ENCODE results near the gene TSPAN13. TPM values are rescaled to one million over a fixed set of nuclear protein-coding genes. Genes with fewer than 3 reads are reported as not detected.

Gene TSPAN13
- total and polyA plus RNA-seq, 2 donors = 10.5 to 51.9 TPM

- Histone ChIP-seq H3K4me3 (ENCODE audit: low read length in 2 of 2) (no peak overlapping the region), H3K9me3 (ENCODE audit: control insufficient read depth in 2 of 2, insufficient read depth in 1 of 2, low read length in 1 of 2) (no peaks in the 10 kb centered on the region), H3K4me1 (ENCODE audit: control insufficient read depth in 2 of 2, insufficient read depth in 2 of 2, low read length in 2 of 2) (no peaks in the 10 kb centered on the region), H3K27ac (ENCODE audit: low read depth in 1 of 2, low read length in 1 of 2) (no peak overlapping the region), H3K36me3 (ENCODE audit: control insufficient read depth in 2 of 2, insufficient read depth in 2 of 2, low read length in 1 of 2) (no peaks in the 10 kb centered on the region), H3K27me3 (ENCODE audit: control insufficient read depth in 2 of 2, insufficient read depth in 1 of 2, low read length in 1 of 2) (no peaks in the 10 kb centered on the region)
- 97% methylated on average over 1 of the region's 1 CpG for WGBS
- DNase-seq (ENCODE audit: low read depth in 6 of 9, low spot score in 9 of 9) = no peak
Measured at GRCh38 chr7:16719699-16720098, 33.9 kb upstream of the TSPAN13 start.

GRCh38 chr7:16721541-16721940 lies 32.0 kb upstream of the TSPAN13 start:
- Histone ChIP-seq H3K36me3 (ENCODE audit: control insufficient read depth in 2 of 2, insufficient read depth in 2 of 2, low read length in 1 of 2) (no peaks in the 10 kb centered on the region), H3K27ac (ENCODE audit: low read depth in 1 of 2, low read length in 1 of 2) (no peak overlapping the region), H3K4me3 (ENCODE audit: low read length in 2 of 2) (no peak overlapping the region), H3K9me3 (ENCODE audit: control insufficient read depth in 2 of 2, insufficient read depth in 1 of 2, low read length in 1 of 2) (no peaks in the 10 kb centered on the region), H3K4me1 (ENCODE audit: control insufficient read depth in 2 of 2, insufficient read depth in 2 of 2, low read length in 2 of 2) (no peaks in the 10 kb centered on the region), H3K27me3 (ENCODE audit: control insufficient read depth in 2 of 2, insufficient read depth in 1 of 2, low read length in 1 of 2) (no peaks in the 10 kb centered on the region)
- DNase-seq (ENCODE audit: low read depth in 6 of 9, low spot score in 9 of 9) = no peak
- 83% methylated on average over 4 of the region's 4 CpGs for WGBS

- Histone ChIP-seq H3K27ac (ENCODE audit: low read depth in 1 of 2, low read length in 1 of 2) (no peak overlapping the region), H3K4me1 (ENCODE audit: control insufficient read depth in 2 of 2, insufficient read depth in 2 of 2, low read length in 2 of 2) (no peaks in the 10 kb centered on the region), H3K27me3 (ENCODE audit: control insufficient read depth in 2 of 2, insufficient read depth in 1 of 2, low read length in 1 of 2) (no peaks in the 10 kb centered on the region), H3K4me3 (ENCODE audit: low read length in 2 of 2) (no peak overlapping the region), H3K9me3 (ENCODE audit: control insufficient read depth in 2 of 2, insufficient read depth in 1 of 2, low read length in 1 of 2) (no peaks in the 10 kb centered on the region), H3K36me3 (ENCODE audit: control insufficient read depth in 2 of 2, insufficient read depth in 2 of 2, low read length in 1 of 2) (no peaks in the 10 kb centered on the region)
- 97% methylated on average over 1 of the region's 1 CpG for WGBS
- no peak for DNase-seq (ENCODE audit: low read depth in 6 of 9, low spot score in 9 of 9)
Measured at GRCh38 chr7:16724344-16724743, 29.2 kb upstream of the TSPAN13 start.

DNA sequence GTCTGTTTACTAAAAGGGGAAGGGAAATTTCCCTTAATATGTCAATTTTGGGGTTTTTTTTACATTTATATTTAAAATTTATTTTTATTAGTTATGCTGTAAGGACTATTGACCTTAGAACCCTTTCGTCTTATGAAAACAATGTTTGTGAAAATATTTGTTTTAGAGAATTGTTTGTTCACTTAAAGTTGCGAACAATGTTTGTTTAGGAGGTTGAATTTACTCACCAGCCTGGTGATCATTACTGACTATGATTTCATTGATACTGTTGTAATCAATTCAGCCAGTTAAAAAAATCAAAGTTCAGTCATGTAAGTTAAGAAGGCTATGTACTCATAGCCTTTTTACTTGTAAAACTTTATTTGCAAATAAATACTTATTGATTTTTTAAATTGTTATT lies 27.4 kb upstream of the TSPAN13 start:
- WGBS = 99% methylated on average over 2 of the region's 2 CpGs
- Histone ChIP-seq H3K27me3 (ENCODE audit: control insufficient read depth in 2 of 2, insufficient read depth in 1 of 2, low read length in 1 of 2) (no peaks in the 10 kb centered on the region), H3K27ac (ENCODE audit: low read depth in 1 of 2, low read length in 1 of 2) (no peak overlapping the region), H3K36me3 (ENCODE audit: control insufficient read depth in 2 of 2, insufficient read depth in 2 of 2, low read length in 1 of 2) (no peaks in the 10 kb centered on the region), H3K4me1 (ENCODE audit: control insufficient read depth in 2 of 2, insufficient read depth in 2 of 2, low read length in 2 of 2) (no peaks in the 10 kb centered on the region), H3K4me3 (ENCODE audit: low read length in 2 of 2) (no peak overlapping the region), H3K9me3 (ENCODE audit: control insufficient read depth in 2 of 2, insufficient read depth in 1 of 2, low read length in 1 of 2) (no peaks in the 10 kb centered on the region)
- DNase-seq (ENCODE audit: low read depth in 6 of 9, low spot score in 9 of 9) = no peak

DNA sequence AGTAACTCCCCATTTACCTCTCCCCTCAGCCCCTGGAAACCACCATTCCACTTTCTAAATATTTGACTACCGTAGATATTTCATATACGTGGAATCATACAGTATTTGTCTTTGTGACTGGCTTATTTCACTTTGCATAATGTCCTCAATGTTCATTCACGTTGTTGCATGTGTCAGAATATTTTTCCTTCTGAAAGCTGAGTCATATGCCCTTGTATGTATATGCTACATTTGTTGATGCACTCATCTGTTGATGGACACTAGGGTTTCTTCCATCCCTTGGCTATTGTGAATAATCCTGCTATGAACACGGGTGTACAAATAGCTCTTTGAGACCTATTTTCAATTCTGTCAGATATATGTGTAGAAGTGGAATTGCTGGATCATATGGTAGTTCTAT lies 25.8 kb upstream of the TSPAN13 start:
- H3K9me3 ChIP-seq (ENCODE audit: control insufficient read depth in 2 of 2, insufficient read depth in 1 of 2, low read length in 1 of 2) = no peaks in the 10 kb centered on the region
- WGBS = over 99% methylated on average over 4 of the region's 4 CpGs
- H3K27me3 ChIP-seq (ENCODE audit: control insufficient read depth in 2 of 2, insufficient read depth in 1 of 2, low read length in 1 of 2) = no peaks in the 10 kb centered on the region
- no peak overlapping the region for H3K4me3 ChIP-seq (ENCODE audit: low read length in 2 of 2)
- no peaks in the 10 kb centered on the region for H3K36me3 ChIP-seq (ENCODE audit: control insufficient read depth in 2 of 2, insufficient read depth in 2 of 2, low read length in 1 of 2)
- H3K4me1 ChIP-seq (ENCODE audit: control insufficient read depth in 2 of 2, insufficient read depth in 2 of 2, low read length in 2 of 2) = no peaks in the 10 kb centered on the region
- no peak overlapping the region for H3K27ac ChIP-seq (ENCODE audit: low read depth in 1 of 2, low read length in 1 of 2)
- no peak for DNase-seq (ENCODE audit: low read depth in 6 of 9, low spot score in 9 of 9)

- DNase-seq (ENCODE audit: low read depth in 6 of 9, low spot score in 9 of 9) = no peak
- no peaks in the 10 kb centered on the region for H3K4me1 ChIP-seq (ENCODE audit: control insufficient read depth in 2 of 2, insufficient read depth in 2 of 2, low read length in 2 of 2)
- H3K9me3 ChIP-seq (ENCODE audit: control insufficient read depth in 2 of 2, insufficient read depth in 1 of 2, low read length in 1 of 2) = no peaks in the 10 kb centered on the region
- 98% methylated on average over 10 of the region's 10 CpGs for WGBS
- H3K36me3 ChIP-seq (ENCODE audit: control insufficient read depth in 2 of 2, insufficient read depth in 2 of 2, low read length in 1 of 2) = no peaks in the 10 kb centered on the region
- no peaks in the 10 kb centered on the region for H3K27me3 ChIP-seq (ENCODE audit: control insufficient read depth in 2 of 2, insufficient read depth in 1 of 2, low read length in 1 of 2)
- H3K27ac ChIP-seq (ENCODE audit: low read depth in 1 of 2, low read length in 1 of 2) = no peak overlapping the region
- H3K4me3 ChIP-seq (ENCODE audit: low read length in 2 of 2) = no peak overlapping the region
Measured at GRCh38 chr7:16728811-16729210, 24.7 kb upstream of the TSPAN13 start.

DNA sequence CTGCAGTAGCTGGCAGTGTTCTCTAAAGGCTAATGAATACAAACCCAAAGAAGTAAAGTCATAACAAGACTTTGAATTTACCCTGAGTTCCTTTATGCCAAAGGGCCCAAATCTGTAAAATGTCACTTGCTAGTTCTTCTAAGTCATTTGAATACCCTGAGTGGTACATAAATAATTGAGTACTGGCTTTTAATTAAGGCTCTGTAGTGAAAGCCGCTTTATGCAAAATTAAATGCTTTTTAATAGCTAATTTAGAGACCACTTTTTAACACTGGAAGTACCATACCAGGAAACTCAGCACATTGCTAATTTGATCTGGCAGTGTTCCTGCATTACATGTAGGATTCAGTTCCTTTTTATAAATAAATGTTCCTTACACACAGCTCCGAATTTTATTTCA lies 24.0 kb upstream of the TSPAN13 start:
- H3K4me1 ChIP-seq (ENCODE audit: control insufficient read depth in 2 of 2, insufficient read depth in 2 of 2, low read length in 2 of 2) = peaks cover 0 to 3% of the 10 kb centered on the region in 2 donors
- H3K27ac ChIP-seq (ENCODE audit: low read depth in 1 of 2, low read length in 1 of 2) = no peak overlapping the region

DNA sequence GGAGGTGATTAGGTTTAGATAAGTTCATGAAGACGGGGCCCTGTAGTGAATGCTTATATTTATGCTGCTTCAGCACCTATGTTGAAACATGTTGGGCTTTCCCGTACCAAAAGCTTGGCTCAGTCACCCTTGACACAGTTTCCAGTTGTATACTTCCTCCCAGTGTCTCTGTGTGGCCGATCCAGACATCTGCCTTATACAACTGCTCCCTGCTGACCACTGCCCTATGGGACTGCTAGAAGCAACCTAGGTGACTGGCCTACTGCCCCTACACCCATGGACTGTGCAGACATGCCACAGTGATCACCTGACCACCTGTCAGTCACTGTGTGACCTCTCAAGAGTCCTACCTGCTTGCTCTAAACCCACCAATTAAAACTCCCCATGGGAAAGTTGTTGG lies 22.6 kb upstream of the TSPAN13 start:
- Histone ChIP-seq H3K27ac (ENCODE audit: low read depth in 1 of 2, low read length in 1 of 2) (no peak overlapping the region), H3K9me3 (ENCODE audit: control insufficient read depth in 2 of 2, insufficient read depth in 1 of 2, low read length in 1 of 2) (no peaks in the 10 kb centered on the region), H3K4me3 (ENCODE audit: low read length in 2 of 2) (no peak overlapping the region), H3K4me1 (ENCODE audit: control insufficient read depth in 2 of 2, insufficient read depth in 2 of 2, low read length in 2 of 2) (peaks cover 0 to 3% of the 10 kb centered on the region in 2 donors), H3K36me3 (ENCODE audit: control insufficient read depth in 2 of 2, insufficient read depth in 2 of 2, low read length in 1 of 2) (no peaks in the 10 kb centered on the region), H3K27me3 (ENCODE audit: control insufficient read depth in 2 of 2, insufficient read depth in 1 of 2, low read length in 1 of 2) (no peaks in the 10 kb centered on the region)
- WGBS = 79% methylated on average over 3 of the region's 3 CpGs
- no peak for DNase-seq (ENCODE audit: low read depth in 6 of 9, low spot score in 9 of 9)

More for the DNA sequence above, 24.0 kb upstream of the TSPAN13 start:
- H3K27me3 ChIP-seq (ENCODE audit: control insufficient read depth in 2 of 2, insufficient read depth in 1 of 2, low read length in 1 of 2) = no peaks in the 10 kb centered on the region
- no peaks in the 10 kb centered on the region for H3K9me3 ChIP-seq (ENCODE audit: control insufficient read depth in 2 of 2, insufficient read depth in 1 of 2, low read length in 1 of 2)
- no peaks in the 10 kb centered on the region for H3K36me3 ChIP-seq (ENCODE audit: control insufficient read depth in 2 of 2, insufficient read depth in 2 of 2, low read length in 1 of 2)
- DNase-seq (ENCODE audit: low read depth in 6 of 9, low spot score in 9 of 9) = no peak
- no peak overlapping the region for H3K4me3 ChIP-seq (ENCODE audit: low read length in 2 of 2)
- WGBS = 96% methylated on average over 2 of the region's 2 CpGs

GRCh38 chr7:16732828-16733227 lies 20.7 kb upstream of the TSPAN13 start:
- Histone ChIP-seq H3K4me3 (ENCODE audit: low read length in 2 of 2) (no peak overlapping the region), H3K4me1 (ENCODE audit: control insufficient read depth in 2 of 2, insufficient read depth in 2 of 2, low read length in 2 of 2) (peaks cover 0 to 3% of the 10 kb centered on the region in 2 donors), H3K27ac (ENCODE audit: low read depth in 1 of 2, low read length in 1 of 2) (no peak overlapping the region), H3K27me3 (ENCODE audit: control insufficient read depth in 2 of 2, insufficient read depth in 1 of 2, low read length in 1 of 2) (no peaks in the 10 kb centered on the region), H3K36me3 (ENCODE audit: control insufficient read depth in 2 of 2, insufficient read depth in 2 of 2, low read length in 1 of 2) (no peaks in the 10 kb centered on the region), H3K9me3 (ENCODE audit: control insufficient read depth in 2 of 2, insufficient read depth in 1 of 2, low read length in 1 of 2) (no peaks in the 10 kb centered on the region)
- no peak for DNase-seq (ENCODE audit: low read depth in 6 of 9, low spot score in 9 of 9)
- WGBS = over 99% methylated on average over 4 of the region's 4 CpGs

- H3K27ac ChIP-seq (ENCODE audit: low read depth in 1 of 2, low read length in 1 of 2) = no peak overlapping the region
- no peak for DNase-seq (ENCODE audit: low read depth in 6 of 9, low spot score in 9 of 9)
- H3K9me3 ChIP-seq (ENCODE audit: control insufficient read depth in 2 of 2, insufficient read depth in 1 of 2, low read length in 1 of 2) = no peaks in the 10 kb centered on the region
- WGBS = 96% methylated on average over 7 of the region's 7 CpGs
- no peak overlapping the region for H3K4me3 ChIP-seq (ENCODE audit: low read length in 2 of 2)
- no peaks in the 10 kb centered on the region for H3K27me3 ChIP-seq (ENCODE audit: control insufficient read depth in 2 of 2, insufficient read depth in 1 of 2, low read length in 1 of 2)
- H3K4me1 ChIP-seq (ENCODE audit: control insufficient read depth in 2 of 2, insufficient read depth in 2 of 2, low read length in 2 of 2) = peaks cover 0 to 3% of the 10 kb centered on the region in 2 donors
- H3K36me3 ChIP-seq (ENCODE audit: control insufficient read depth in 2 of 2, insufficient read depth in 2 of 2, low read length in 1 of 2) = no peaks in the 10 kb centered on the region
Measured at GRCh38 chr7:16734148-16734726, 19.3 kb upstream of the TSPAN13 start.

Data from thymus (tissue), 11 donors.